SK-N-SH (cell line): ENCODE data around the gene CHAT.

Experiments used
- CHD2 ChIP-seq: fragments of 150-350 bp; IDR thresholded peaks from 2 replicates; pipeline ENCODE4 v1.6.1; 2018; ENCODE audit warnings: low read length; ENCODE audit not compliant: partially characterized antibody
- CTCF ChIP-seq: fragments of 200-600 bp; sonication (generic); IDR thresholded peaks from 2 replicates; pipeline ENCODE4 v1.6.1; 2017; ENCODE audit warnings: antibody characterized with exemption, mild to moderate bottlenecking, moderate library complexity
- ELF1 ChIP-seq: IDR thresholded peaks from 2 replicates; pipeline ENCODE4 v1.4.0; 2012
- EP300 ChIP-seq, 2 experiments: IDR thresholded peaks; 2 replicates each; pipeline versions ENCODE4 v1.4.0 to v1.6.1; 2012; ENCODE audit warnings: borderline replicate concordance in 1 of 2, low read depth in 1 of 2, low read length in 1 of 2
- FOXM1 ChIP-seq: IDR thresholded peaks from 2 replicates; pipeline ENCODE4 v1.4.0; 2012; ENCODE audit warnings: low read depth, mild to moderate bottlenecking
- MEF2A ChIP-seq: IDR thresholded peaks from 2 replicates; pipeline ENCODE4 v1.4.0; 2012; ENCODE audit warnings: low read depth, borderline replicate concordance
- MXI1 ChIP-seq: IDR thresholded peaks from 2 replicates; pipeline ENCODE4 v1.6.1; 2012; ENCODE audit warnings: mild to moderate bottlenecking, low read depth, low read length, improper control_type of control experiment
- POLR2AphosphoS5 ChIP-seq: IDR thresholded peaks from 2 replicates; pipeline ENCODE4 v1.6.1; 2012; ENCODE audit warnings: low read depth, low read length
- REST ChIP-seq: IDR thresholded peaks from 2 replicates; pipeline ENCODE4 v1.6.1; 2012; ENCODE audit warnings: mild to moderate bottlenecking, low read depth, low read length, moderate library complexity
- RFX5 ChIP-seq: IDR thresholded peaks from 2 replicates; pipeline ENCODE4 v1.6.1; 2012; ENCODE audit warnings: mild to moderate bottlenecking, improper control_type of control experiment, low read length
- SMC3 ChIP-seq: IDR thresholded peaks from 2 replicates; pipeline ENCODE4 v1.6.1; 2012; ENCODE audit warnings: low read depth, low read length, improper control_type of control experiment
- TAF1 ChIP-seq: IDR thresholded peaks from 2 replicates; pipeline ENCODE4 v1.6.1; 2012; ENCODE audit warnings: low read depth, mild to moderate bottlenecking, low read length, moderate library complexity, borderline replicate concordance
- USF1 ChIP-seq: IDR thresholded peaks from 2 replicates; pipeline ENCODE4 v1.4.0; 2012; ENCODE audit warnings: low read depth, borderline replicate concordance
- YY1 ChIP-seq: IDR thresholded peaks from 2 replicates; pipeline ENCODE4 v1.4.0; 2012; ENCODE audit warnings: low read depth, mild to moderate bottlenecking

GRCh38 chr10:49651917-49652316 lies 38.1 kb downstream of the CHAT start:
- TF ChIP-seq CTCF = no peak
- TF ChIP-seq EP300 (IDR thresholded peaks at IDR 0.05; ENCODE audit: borderline replicate concordance in 1 of 2, low read depth in 1 of 2, low read length in 1 of 2) = no peak
- TF ChIP-seq CHD2 = no peak
- TF ChIP-seq TAF1 = no peak
- TF ChIP-seq YY1 = no peak
- TF ChIP-seq MEF2A = no peak
- no peak for TF ChIP-seq USF1
- TF ChIP-seq ELF1 = no peak
- no peak for TF ChIP-seq REST
- no peak for TF ChIP-seq POLR2AphosphoS5
- TF ChIP-seq SMC3 = no peak
- TF ChIP-seq RFX5 = no peak
- TF ChIP-seq FOXM1 = no peak
- no peak for TF ChIP-seq MXI1
